ENCODE measurements around the gene TTC14.

DNA sequence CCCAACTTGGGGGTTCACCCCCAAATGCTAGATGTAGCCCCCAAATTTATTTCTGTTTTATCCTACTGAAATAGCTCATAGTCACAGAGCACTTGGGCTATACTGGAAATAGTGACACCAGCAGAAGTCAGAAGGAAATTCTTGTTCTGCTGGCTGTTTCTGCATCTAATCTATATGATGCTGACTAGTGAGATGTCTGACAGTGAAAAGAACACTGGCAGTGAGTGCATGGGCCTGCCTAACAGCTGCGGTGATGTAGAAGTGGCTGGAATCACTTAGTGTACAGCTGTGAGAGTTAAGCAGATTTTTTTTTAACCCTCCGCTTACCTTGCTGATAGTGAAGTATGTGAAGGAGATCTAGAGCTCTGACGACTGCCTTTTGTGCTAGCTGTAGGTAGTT lies 14.0 kb downstream of the TTC14 start:
- TF ChIP-seq RFX5 (IDR thresholded peaks at IDR 0.05; ENCODE audit: low read depth, low read length) (no peak), CHD1 (IDR thresholded peaks at IDR 0.05; ENCODE audit: low read depth, low read length) (no peak), MAZ (IDR thresholded peaks at IDR 0.05; ENCODE audit: borderline replicate concordance, low read depth, low read length) (no peak), MXI1 (IDR thresholded peaks at IDR 0.05; ENCODE audit: borderline replicate concordance, low read depth, low read length) (no peak), BHLHE40 (IDR thresholded peaks at IDR 0.05; ENCODE audit: low read depth, low read length) (no peak), RAD21 (IDR thresholded peaks at IDR 0.05; ENCODE audit: low read length) (no peak), POLR2A (IDR thresholded peaks at IDR 0.05; ENCODE audit: low read depth, low read length) (no peak), CEBPB (IDR thresholded peaks at IDR 0.05; ENCODE audit: low read depth, low read length) (no peak), RCOR1 (IDR thresholded peaks at IDR 0.05; ENCODE audit: insufficient replicate concordance, low read length) (no peak)
- TF ChIP-seq, protein P1, sequence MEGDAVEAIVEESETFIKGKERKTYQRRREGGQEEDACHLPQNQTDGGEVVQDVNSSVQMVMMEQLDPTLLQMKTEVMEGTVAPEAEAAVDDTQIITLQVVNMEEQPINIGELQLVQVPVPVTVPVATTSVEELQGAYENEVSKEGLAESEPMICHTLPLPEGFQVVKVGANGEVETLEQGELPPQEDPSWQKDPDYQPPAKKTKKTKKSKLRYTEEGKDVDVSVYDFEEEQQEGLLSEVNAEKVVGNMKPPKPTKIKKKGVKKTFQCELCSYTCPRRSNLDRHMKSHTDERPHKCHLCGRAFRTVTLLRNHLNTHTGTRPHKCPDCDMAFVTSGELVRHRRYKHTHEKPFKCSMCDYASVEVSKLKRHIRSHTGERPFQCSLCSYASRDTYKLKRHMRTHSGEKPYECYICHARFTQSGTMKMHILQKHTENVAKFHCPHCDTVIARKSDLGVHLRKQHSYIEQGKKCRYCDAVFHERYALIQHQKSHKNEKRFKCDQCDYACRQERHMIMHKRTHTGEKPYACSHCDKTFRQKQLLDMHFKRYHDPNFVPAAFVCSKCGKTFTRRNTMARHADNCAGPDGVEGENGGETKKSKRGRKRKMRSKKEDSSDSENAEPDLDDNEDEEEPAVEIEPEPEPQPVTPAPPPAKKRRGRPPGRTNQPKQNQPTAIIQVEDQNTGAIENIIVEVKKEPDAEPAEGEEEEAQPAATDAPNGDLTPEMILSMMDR (conservative IDR thresholded peaks at IDR 0.05; ENCODE audit: low read depth, low read length): no peak
- TF ChIP-seq, protein P2, sequence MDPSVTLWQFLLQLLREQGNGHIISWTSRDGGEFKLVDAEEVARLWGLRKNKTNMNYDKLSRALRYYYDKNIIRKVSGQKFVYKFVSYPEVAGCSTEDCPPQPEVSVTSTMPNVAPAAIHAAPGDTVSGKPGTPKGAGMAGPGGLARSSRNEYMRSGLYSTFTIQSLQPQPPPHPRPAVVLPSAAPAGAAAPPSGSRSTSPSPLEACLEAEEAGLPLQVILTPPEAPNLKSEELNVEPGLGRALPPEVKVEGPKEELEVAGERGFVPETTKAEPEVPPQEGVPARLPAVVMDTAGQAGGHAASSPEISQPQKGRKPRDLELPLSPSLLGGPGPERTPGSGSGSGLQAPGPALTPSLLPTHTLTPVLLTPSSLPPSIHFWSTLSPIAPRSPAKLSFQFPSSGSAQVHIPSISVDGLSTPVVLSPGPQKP (IDR thresholded peaks at IDR 0.05; ENCODE audit: borderline replicate concordance, low read depth, low read length): no peak
- TF ChIP-seq, protein P3, sequence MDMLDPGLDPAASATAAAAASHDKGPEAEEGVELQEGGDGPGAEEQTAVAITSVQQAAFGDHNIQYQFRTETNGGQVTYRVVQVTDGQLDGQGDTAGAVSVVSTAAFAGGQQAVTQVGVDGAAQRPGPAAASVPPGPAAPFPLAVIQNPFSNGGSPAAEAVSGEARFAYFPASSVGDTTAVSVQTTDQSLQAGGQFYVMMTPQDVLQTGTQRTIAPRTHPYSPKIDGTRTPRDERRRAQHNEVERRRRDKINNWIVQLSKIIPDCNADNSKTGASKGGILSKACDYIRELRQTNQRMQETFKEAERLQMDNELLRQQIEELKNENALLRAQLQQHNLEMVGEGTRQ (IDR thresholded peaks at IDR 0.05; ENCODE audit: low read depth, low read length): no peak
